Right lobe of liver (tissue), 6 donors: Measurements from ENCODE around the gene DMPK. TPM values are rescaled to one million over a fixed set of nuclear protein-coding genes. Genes with fewer than 3 reads are reported as not detected.

Source experiments
- ATAC-seq, 4 donors: fragments of 200-7000 bp; cut with Tn5 transposase; one replicate each; pipeline ENCODE4 v1.9.1; 2020; ENCODE audit warnings: mild to moderate bottlenecking in 4 of 4, moderate library complexity in 4 of 4
- DNase-seq, 3 donors: peaks; one replicate each; pipeline ENCODE4 v3.0.0-alpha.2; 2020
- H3K27ac ChIP-seq, 3 donors: fragments of 200-600 bp; one replicate each; pipeline ENCODE4 v1.8.0; 2022
- H3K27me3 ChIP-seq, 2 donors: fragments of 200-600 bp; one replicate each; pipeline ENCODE4 v1.8.0; 2022
- H3K36me3 ChIP-seq, 4 donors: fragments of 200-600 bp; sonication (generic) in 1 of 4; one replicate each; pipeline versions ENCODE4 v1.5.1 to v1.8.0; 2017 to 2022; ENCODE audit warnings: control low read depth in 1 of 4
- H3K4me1 ChIP-seq, 4 donors: fragments of 200-600 bp; sonication (generic) in 1 of 4; one replicate each; pipeline versions ENCODE4 v1.5.1 to v1.8.0; 2017 to 2022; ENCODE audit warnings: control low read depth in 1 of 4
- H3K4me3 ChIP-seq, 3 donors: fragments of 200-600 bp; one replicate each; pipeline ENCODE4 v1.8.0; 2022
- H3K9me3 ChIP-seq, 4 donors: fragments of 200-600 bp; sonication (generic) in 1 of 4; one replicate each; pipeline versions ENCODE4 v1.5.1 to v1.8.0; 2017 to 2022; ENCODE audit warnings: control low read depth in 1 of 4
- CTCF ChIP-seq, 4 donors: fragments of 200-600 bp in 3 of 4; fragments of 450-650 bp in 1 of 4; IDR thresholded peaks; one replicate each; pipeline versions ENCODE4 v1.5.1 to v1.8.0; 2016 to 2022; ENCODE audit warnings: antibody characterized with exemption in 4 of 4, mild to moderate bottlenecking in 2 of 4
- POLR2A ChIP-seq: fragments of 450-650 bp; IDR thresholded peaks from one replicate; pipeline ENCODE4 v1.6.1; 2017; ENCODE audit warnings: antibody characterized with exemption, mild to moderate bottlenecking
- WGBS: methylation state at CpG from one replicate; pipeline ENCODE4 v1.1.6; 2018; ENCODE audit warnings: low coverage, low lambda C conversion rate; ENCODE audit not compliant: insufficient coverage; ENCODE audit errors: missing lambda C conversion rate; 5-methylcytosine and 5-hydroxymethylcytosine counted together
- intact Hi-C, 2 donors: fragments of 100-400 bp; cut with DNase I; formaldehyde crosslinking; loops; one replicate each; pipeline versions ENCODE4 v1.11.2 to v1.14.1; 2022
- total RNA-seq, 6 experiments: library from RNA; depleted of rRNA in 2 of 6; stranded (reverse); fragments of >200 nt in 2 of 6; fragmentation: NEBNext Ultra II Directional in 3 of 6; extraction: Animal tissue kit (Norgen Biotek cat#: 25700) in 3 of 6; gene quantifications; one replicate each; pipeline versions ENCODE4 v1.1.0 to v1.2.4, GENCODE V29; 2016 to 2023
- donor health status: DM: no; HTN: yes; CAD: no.
- donor health status: DM: no; HTN: no; CAD: no.
- donor health status: DM: no; HTN: no; CAD: no.
- donor health status: DM: no; HTN: yes; CAD: no.
- donor health status: DM: no; HTN: yes; CAD: no.

DMPK gene
- total RNA-seq, 6 experiments from 2014 or later: 4.3 to 14.9 (median 8.7) TPM

GRCh38 chr19:45814166-45814780, 32.0 kb upstream of the DMPK start:
- Histone ChIP-seq H3K4me3 (no peak overlapping the region), H3K36me3 (no peaks in the 10 kb centered on the region), H3K27ac (no peak overlapping the region), H3K4me1 (no peaks in the 10 kb centered on the region), H3K9me3 (no peaks in the 10 kb centered on the region), H3K27me3 (no peaks in the 10 kb centered on the region)
- no peak for TF ChIP-seq CTCF (IDR thresholded peaks at IDR 0.05)
- no peak for TF ChIP-seq POLR2A
- intact Hi-C loops: loop anchor here (10.0 kb wide), 2 partner anchors 71 to 81 kb away; partner anchors contain the start of gene IRF2BP1 (in 1 of the 2)
- 83% methylated on average over 7 of the region's 12 CpGs for WGBS
- no peak for DNase-seq
- ATAC-seq: no peak

- no peaks in the 10 kb centered on the region for H3K27me3 ChIP-seq
- ATAC-seq: no peak
- no peak overlapping the region for H3K4me3 ChIP-seq
- no peak for DNase-seq
- H3K27ac ChIP-seq: no peak overlapping the region
- H3K36me3 ChIP-seq: no peaks in the 10 kb centered on the region
- H3K9me3 ChIP-seq: no peaks in the 10 kb centered on the region
- 79% methylated on average over 4 of the region's 6 CpGs for WGBS
- H3K4me1 ChIP-seq: no peaks in the 10 kb centered on the region
- TF ChIP-seq POLR2A (no peak), CTCF (IDR thresholded peaks at IDR 0.05) (no peak)
- intact Hi-C loops: loop anchor here (10.0 kb wide), 2 partner anchors 73 to 83 kb away; partner anchors contain the start of gene IRF2BP1 (in 1 of the 2)
Measured at GRCh38 chr19:45812297-45812696, 30.0 kb upstream of the DMPK start.

- Histone ChIP-seq H3K9me3 (no peaks in the 10 kb centered on the region), H3K36me3 (no peaks in the 10 kb centered on the region), H3K27ac (no peak overlapping the region), H3K4me3 (no peak overlapping the region), H3K4me1 (no peaks in the 10 kb centered on the region), H3K27me3 (no peaks in the 10 kb centered on the region)
- ATAC-seq: no peak
- 51% methylated on average over 6 of the region's 7 CpGs for WGBS
- no peak for DNase-seq
- TF ChIP-seq POLR2A: no peak
- TF ChIP-seq CTCF (IDR thresholded peaks at IDR 0.05): no peak
- intact Hi-C loops: loop anchor here (10.0 kb wide), 2 partner anchors 75 to 85 kb away; partner anchors contain the start of gene IRF2BP1 (in 1 of the 2)
Measured at GRCh38 chr19:45809643-45810159, 27.4 kb upstream of the DMPK start.

- ATAC-seq (no peak), DNase-seq (no peak)
- no peaks in the 10 kb centered on the region for H3K27me3 ChIP-seq
- H3K4me3 ChIP-seq: no peak overlapping the region
- no peaks in the 10 kb centered on the region for H3K36me3 ChIP-seq
- H3K4me1 ChIP-seq: no peaks in the 10 kb centered on the region
- no peak overlapping the region for H3K27ac ChIP-seq
- TF ChIP-seq CTCF (IDR thresholded peaks at IDR 0.05) (no peak), POLR2A (no peak)
- intact Hi-C loops: no loop called here
- no peaks in the 10 kb centered on the region for H3K9me3 ChIP-seq
Measured at GRCh38 chr19:45805719-45806118, 23.4 kb upstream of the DMPK start.
